GM23338 (cell line): ENCODE measurements around the gene KIF2A. TPM values are rescaled to one million over a fixed set of nuclear protein-coding genes. Genes with fewer than 3 reads are reported as not detected.

ENCODE experiments used
- ATAC-seq: fragments of 200-7000 bp; cut with Tn5 transposase; 3 replicates; pipeline ENCODE4 v1.9.1; 2020
- DNase-seq: peaks from one replicate; pipeline ENCODE4 v3.0.0-alpha.2; 2015; ENCODE audit warnings: low spot score
- H2AFZ ChIP-seq: fragments of 200-600 bp; sonication (generic); 2 replicates; pipeline ENCODE4 v1.8.0; 2016; ENCODE audit warnings: antibody characterized with exemption, mild to moderate bottlenecking, moderate library complexity
- H3F3A ChIP-seq: fragments of 200-600 bp; sonication (generic); replicated peaks from 2 replicates; pipeline ENCODE4 v1.8.0; 2017; ENCODE audit warnings: antibody characterized with exemption, mixed run types, low read depth
- H3K27ac ChIP-seq: fragments of 200-600 bp; sonication (generic); 2 replicates; pipeline ENCODE4 v1.6.1; 2016; ENCODE audit warnings: low read depth
- H3K27me3 ChIP-seq: fragments of 200-600 bp; sonication (generic); 2 replicates; pipeline ENCODE4 v1.8.0; 2016; ENCODE audit warnings: mild to moderate bottlenecking, mixed run types, moderate library complexity; ENCODE audit not compliant: insufficient read depth
- H3K36me3 ChIP-seq: fragments of 200-600 bp; sonication (generic); 2 replicates; pipeline ENCODE4 v1.8.0; 2016; ENCODE audit warnings: mild to moderate bottlenecking; ENCODE audit not compliant: insufficient read depth
- H3K4me1 ChIP-seq: fragments of 200-600 bp; sonication (generic); 2 replicates; pipeline ENCODE4 v1.8.0; 2016; ENCODE audit warnings: mild to moderate bottlenecking, moderate library complexity; ENCODE audit not compliant: insufficient read depth
- H3K4me2 ChIP-seq: fragments of 200-600 bp; sonication (generic); 2 replicates; pipeline ENCODE4 v1.7.1; 2017; ENCODE audit warnings: mixed run types
- H3K4me3 ChIP-seq: fragments of 200-600 bp; sonication (generic); 2 replicates; pipeline ENCODE4 v1.6.1; 2016; ENCODE audit warnings: mixed run types
- H3K79me2 ChIP-seq: fragments of 200-600 bp; sonication (generic); replicated peaks from 2 replicates; pipeline ENCODE4 v1.8.0; 2017; ENCODE audit warnings: mild to moderate bottlenecking; ENCODE audit not compliant: insufficient read depth
- H3K9me2 ChIP-seq: fragments of 200-600 bp; sonication (generic); 2 replicates; pipeline ENCODE4 v1.8.0; 2017; ENCODE audit not compliant: insufficient read depth
- H4K20me1 ChIP-seq: fragments of 200-600 bp; sonication (generic); replicated peaks from 2 replicates; pipeline ENCODE4 v1.8.0; 2017; ENCODE audit warnings: mild to moderate bottlenecking; ENCODE audit not compliant: insufficient read depth
- H3K27ac Mint-ChIP-seq: 2 replicates; pipeline ENCODE4 v1.8.0; 2020; ENCODE audit warnings: inconsistent platforms, mild to moderate bottlenecking, moderate library complexity, mixed read lengths
- H3K27me3 Mint-ChIP-seq: 3 replicates; pipeline ENCODE4 v1.8.0; 2022; ENCODE audit warnings: low read depth, mild to moderate bottlenecking, moderate library complexity, mixed read lengths, inconsistent platforms; ENCODE audit not compliant: insufficient read depth, poor library complexity
- H3K36me3 Mint-ChIP-seq: 3 replicates; pipeline ENCODE4 v1.8.0; 2021; ENCODE audit warnings: low read depth, mild to moderate bottlenecking, inconsistent platforms, moderate library complexity, mixed read lengths
- H3K4me1 Mint-ChIP-seq: 3 replicates; pipeline ENCODE4 v1.8.0; 2020; ENCODE audit warnings: mild to moderate bottlenecking, inconsistent platforms, mixed read lengths
- H3K4me3 Mint-ChIP-seq: 3 replicates; pipeline ENCODE4 v1.8.0; 2021; ENCODE audit warnings: moderate library complexity, mild to moderate bottlenecking, inconsistent platforms, mixed read lengths
- H3K9me3 Mint-ChIP-seq: 3 replicates; pipeline ENCODE4 v1.8.0; 2020; ENCODE audit warnings: moderate library complexity, mild to moderate bottlenecking, inconsistent platforms, mixed read lengths
- CREB1 ChIP-seq: fragments of 250-450 bp; sonication (Bioruptor Pico); IDR thresholded peaks from 2 replicates; pipeline ENCODE4 v1.5.0; 2020; ENCODE audit warnings: low read depth, mild to moderate bottlenecking, moderate library complexity
- CTCF ChIP-seq, 2 experiments: fragments of 200-600 bp in 1 of 2; sonication (generic) in 1 of 2; conservative IDR thresholded peaks; 2 replicates each; pipeline versions ENCODE4 v1.5.1 to v1.6.1; 2016 to 2017; ENCODE audit warnings: antibody characterized with exemption in 2 of 2, low read depth in 2 of 2, mild to moderate bottlenecking in 2 of 2, moderate library complexity in 1 of 2
- EZH2 ChIP-seq: fragments of 200-600 bp; sonication (generic); IDR thresholded peaks from one replicate; pipeline ENCODE4 v1.8.0; 2017; ENCODE audit warnings: antibody characterized with exemption, mild to moderate bottlenecking, low read depth; ENCODE audit not compliant: unreplicated experiment
- EZH2phosphoT487 ChIP-seq: fragments of 200-600 bp; sonication (generic); IDR thresholded peaks from one replicate; pipeline ENCODE4 v1.8.1; 2018; ENCODE audit warnings: antibody characterized with exemption; ENCODE audit not compliant: unreplicated experiment
- NANOG ChIP-seq: IDR thresholded peaks from 2 replicates; pipeline ENCODE4 v1.6.1; 2016; ENCODE audit warnings: antibody characterized with exemption, borderline replicate concordance
- POLR2AphosphoS5 ChIP-seq: IDR thresholded peaks from 2 replicates; pipeline ENCODE4 v1.6.1; 2016; ENCODE audit warnings: antibody characterized with exemption, low read depth
- REST ChIP-seq: IDR thresholded peaks from one replicate; pipeline ENCODE4 v1.6.1; 2018; ENCODE audit warnings: antibody characterized with exemption; ENCODE audit not compliant: unreplicated experiment
- STAT1 ChIP-seq: IDR thresholded peaks from one replicate; pipeline ENCODE4 v1.6.1; 2016; ENCODE audit warnings: antibody characterized with exemption; ENCODE audit not compliant: unreplicated experiment
- ZNF114 ChIP-seq: fragments of 250-450 bp; sonication (Bioruptor Pico); IDR thresholded peaks from 2 replicates; pipeline ENCODE4 v1.5.0; 2020; ENCODE audit warnings: mild to moderate bottlenecking, moderate library complexity
- ZNF331 ChIP-seq: fragments of 250-450 bp; sonication (Bioruptor Pico); IDR thresholded peaks from 2 replicates; pipeline ENCODE4 v1.5.0; 2020; ENCODE audit warnings: low read depth, mild to moderate bottlenecking, moderate library complexity
- ZNF462 ChIP-seq: fragments of 250-450 bp; sonication (Bioruptor Pico); IDR thresholded peaks from 2 replicates; pipeline ENCODE4 v1.5.0; 2020; ENCODE audit warnings: mild to moderate bottlenecking, moderate library complexity
- polyA plus RNA-seq: library from polyadenylated mRNA; unstranded; fragments of >200 nt; fragmentation: Nextera tagmentation; extraction: Ambion mirVana; gene quantifications from 2 replicates; pipeline ENCODE4 v1.2.1, GENCODE V29; 2016
- total RNA-seq: library from RNA; depleted of rRNA; stranded (reverse); fragments of >200 nt; shearing (Covaris generic); gene quantifications from 2 replicates; pipeline ENCODE4 v1.2.3, GENCODE V29; 2014

Gene KIF2A
- total and polyA plus RNA-seq, 2 experiments from 2014 or later: 120 to 122 TPM

- Mint-ChIP-seq H3K36me3 (no peaks in the 10 kb centered on the region), H3K27ac (no peak overlapping the region), H3K27me3 (peaks cover 3% of the 10 kb centered on the region), H3K9me3 (no peaks in the 10 kb centered on the region), H3K4me3 (no peak overlapping the region), H3K4me1 (no peaks in the 10 kb centered on the region)
- Histone ChIP-seq H4K20me1 (no peaks in the 10 kb centered on the region), H3K36me3 (no peaks in the 10 kb centered on the region), H3F3A (no peaks in the 10 kb centered on the region), H3K4me3 (no peak overlapping the region), H3K9me2 (no peaks in the 10 kb centered on the region), H3K4me1 (no peaks in the 10 kb centered on the region), H2AFZ (no peak overlapping the region), H3K27me3 (no peaks in the 10 kb centered on the region), H3K4me2 (no peak overlapping the region), H3K27ac (no peak overlapping the region), H3K79me2 (no peaks in the 10 kb centered on the region)
- no peak for DNase-seq
- ATAC-seq: no peak
- TF ChIP-seq ZNF331 (CRISPR knock-in tag) (no peak), NANOG (no peak), REST (no peak), ZNF462 (no peak), CREB1 (no peak), EZH2phosphoT487 (no peak), EZH2 (no peak), STAT1 (no peak), CTCF (conservative IDR thresholded peaks at IDR 0.05; ENCODE audit: low read depth in 2 of 2) (no peak), ZNF114 (CRISPR knock-in tag) (no peak), POLR2AphosphoS5 (no peak)
Observed at GRCh38 chr5:62299600-62299999, 6.4 kb upstream of the KIF2A start.
